ENCODE data around the gene FGD1.

The FGD1 gene

DNA sequence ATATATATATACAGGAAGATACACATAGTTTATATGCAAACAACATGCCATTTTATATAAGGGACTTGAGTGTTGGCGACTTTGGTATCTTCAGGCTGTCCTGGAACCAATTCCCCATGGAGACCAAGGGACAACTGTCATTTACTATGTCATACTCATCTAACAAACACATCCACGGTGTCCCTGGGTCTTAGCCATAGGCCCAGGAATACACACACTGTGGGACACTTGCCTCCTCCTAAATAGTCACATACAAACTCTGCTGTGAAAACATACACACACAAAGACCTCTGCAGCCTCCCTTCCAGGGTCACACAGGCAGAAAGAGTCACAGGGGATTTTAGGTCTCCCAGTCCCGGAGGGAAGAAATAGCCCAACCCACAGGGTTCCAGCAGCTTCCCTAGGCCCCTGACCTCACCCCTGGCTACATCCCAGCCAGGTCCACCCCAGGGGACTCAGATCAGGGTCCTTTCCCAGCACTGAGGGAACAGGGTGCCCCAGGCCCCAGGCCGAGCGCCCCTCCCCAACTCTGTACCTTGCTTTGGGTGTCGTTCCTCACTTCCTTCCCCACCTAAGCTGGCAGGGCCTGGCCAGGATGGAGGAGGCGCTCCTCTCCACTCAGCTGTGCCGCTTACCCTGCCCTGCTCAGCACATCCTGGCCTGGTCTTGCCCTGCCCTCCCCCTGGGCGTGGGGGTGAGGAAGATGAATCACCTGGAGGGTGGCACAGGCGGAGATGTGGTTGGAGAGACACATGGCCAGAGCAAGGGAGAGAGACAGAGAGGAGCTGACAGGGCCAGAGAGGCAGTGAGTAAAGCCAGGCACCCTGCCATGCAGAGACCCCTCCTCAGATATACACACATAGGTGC, 21.8 kb downstream of the FGD1 start:
- no peak for DNase-seq (ENCODE audit: low read depth in 3 of 3)

DNA sequence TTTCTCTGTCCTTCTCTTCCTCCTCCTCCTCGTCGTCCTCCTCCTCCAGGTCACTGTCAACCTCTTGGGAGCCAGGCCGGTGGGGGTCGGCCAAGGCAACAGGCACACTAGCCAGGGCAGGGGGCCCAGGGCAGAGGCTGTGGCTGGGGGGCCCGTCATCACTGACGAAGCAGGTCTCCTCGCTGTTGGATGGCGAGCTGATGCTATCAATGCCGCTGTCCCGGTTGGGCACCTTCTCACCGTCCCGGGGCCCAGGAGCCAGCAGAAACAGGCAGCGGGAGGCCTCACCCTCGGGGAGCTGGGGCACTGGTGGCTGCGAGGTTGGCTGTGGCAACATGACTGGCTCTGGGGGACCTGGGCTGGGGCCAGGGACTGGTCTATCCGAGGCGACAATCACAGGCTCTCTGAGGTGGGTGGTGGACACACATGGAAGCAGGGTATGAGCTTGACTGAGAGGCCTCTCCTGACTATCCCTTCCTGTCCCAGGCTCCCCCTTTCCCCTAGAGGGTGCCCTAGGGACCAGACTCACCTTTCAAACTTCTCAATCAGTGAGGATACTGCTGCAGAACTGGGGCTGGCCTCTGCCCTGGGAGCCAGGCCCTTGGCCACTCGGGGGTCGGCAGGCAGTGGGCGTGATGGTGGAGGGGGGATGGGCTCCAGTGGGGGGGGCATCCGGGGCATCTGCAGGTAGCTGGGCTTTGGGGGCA, 25.8 kb downstream of the FGD1 start:
- DNase-seq (ENCODE audit: low read depth in 3 of 3): no peak

- no peak for DNase-seq (ENCODE audit: low read depth in 3 of 3)
These were observed 43.1 kb downstream of the FGD1 start for GRCh38 chrX:54452920-54453319.

DNA sequence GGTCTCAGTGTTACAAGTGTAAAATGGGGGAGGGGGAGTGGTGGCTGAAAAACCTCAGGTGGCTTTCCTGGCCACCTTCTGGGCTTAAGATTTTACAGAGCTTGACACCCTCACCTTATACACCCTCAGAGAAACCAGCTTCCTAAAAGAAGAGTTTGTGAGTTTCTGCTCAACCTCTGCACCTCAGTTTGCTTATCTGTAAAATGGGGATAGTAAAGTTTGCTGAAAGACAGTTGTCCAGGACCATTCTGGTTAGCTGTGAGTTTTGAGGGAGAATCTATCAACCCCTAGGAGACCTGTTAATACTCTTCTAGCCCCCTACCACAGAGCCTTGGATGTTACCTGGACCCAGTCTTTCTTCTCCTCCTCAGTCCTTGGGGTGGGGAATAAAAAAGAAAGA, 46.1 kb downstream of the FGD1 start:
- DNase-seq (ENCODE audit: low read depth in 3 of 3): no peak

GRCh38 chrX:54447461-54447860, 48.6 kb downstream of the FGD1 start:
- DNase-seq (ENCODE audit: low read depth in 3 of 3): no peak

- DNase-seq (ENCODE audit: low read depth in 3 of 3): no peak
These were observed 50.0 kb downstream of the FGD1 start for GRCh38 chrX:54446084-54446483.

- no peak for DNase-seq (ENCODE audit: low read depth in 3 of 3)
These were observed 51.3 kb downstream of the FGD1 start for GRCh38 chrX:54444752-54445151.

- DNase-seq (ENCODE audit: low read depth in 3 of 3): no peak
These were observed 53.2 kb downstream of the FGD1 start for GRCh38 chrX:54442790-54443189.

- DNase-seq (ENCODE audit: low read depth in 3 of 3): peak; percentile 56 to 70 (median 59)
These were observed 55.8 kb downstream of the FGD1 start, which contains the start of gene TSR2 for GRCh38 chrX:54439960-54440871. TSR2 (plus strand) TSS chrX:54440404; CDS start chrX:54440422, 18 bp downstream.

DNA sequence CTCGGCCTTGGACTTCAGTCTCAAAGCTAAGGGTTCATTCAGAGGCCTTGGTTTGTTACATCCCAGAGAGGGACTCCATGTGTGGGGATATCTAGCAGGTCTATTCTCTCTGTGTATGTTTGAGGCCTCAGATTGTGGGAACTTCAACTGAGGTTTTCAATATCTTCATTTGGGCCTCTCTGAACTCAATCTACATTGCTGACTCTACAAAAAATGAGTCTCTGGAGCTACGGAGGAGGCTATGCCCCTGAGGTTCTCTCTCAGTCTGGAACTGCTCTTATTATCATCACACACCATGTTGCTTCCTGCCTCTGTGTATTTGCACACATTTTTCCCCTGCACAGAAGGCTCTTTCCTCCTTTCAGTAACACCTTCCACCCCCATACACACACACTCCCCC, 60.9 kb downstream of the FGD1 start:
- DNase-seq (ENCODE audit: low read depth in 3 of 3): no peak

- DNase-seq (ENCODE audit: low read depth in 3 of 3): no peak
These were observed 65.5 kb downstream of the FGD1 start for GRCh38 chrX:54430519-54430918.

GRCh38 chrX:54427837-54428424, 68.1 kb downstream of the FGD1 start:
- no peak for DNase-seq (ENCODE audit: low read depth in 3 of 3)

- DNase-seq (ENCODE audit: low read depth in 3 of 3): no peak
These were observed 72.7 kb downstream of the FGD1 start for GRCh38 chrX:54423161-54423888.

GRCh38 chrX:54422168-54422567, 73.9 kb downstream of the FGD1 start:
- DNase-seq (ENCODE audit: low read depth in 3 of 3): no peak

GRCh38 chrX:54419559-54420302, 76.3 kb downstream of the FGD1 start:
- DNase-seq (ENCODE audit: low read depth in 3 of 3): no peak

- DNase-seq (ENCODE audit: low read depth in 3 of 3): no peak
These were observed 79.1 kb downstream of the FGD1 start for GRCh38 chrX:54416965-54417364.

GRCh38 chrX:54415534-54416350, 80.3 kb downstream of the FGD1 start:
- no peak for DNase-seq (ENCODE audit: low read depth in 3 of 3)

GRCh38 chrX:54413753-54414152, 82.3 kb downstream of the FGD1 start:
- no peak for DNase-seq (ENCODE audit: low read depth in 3 of 3)

DNA sequence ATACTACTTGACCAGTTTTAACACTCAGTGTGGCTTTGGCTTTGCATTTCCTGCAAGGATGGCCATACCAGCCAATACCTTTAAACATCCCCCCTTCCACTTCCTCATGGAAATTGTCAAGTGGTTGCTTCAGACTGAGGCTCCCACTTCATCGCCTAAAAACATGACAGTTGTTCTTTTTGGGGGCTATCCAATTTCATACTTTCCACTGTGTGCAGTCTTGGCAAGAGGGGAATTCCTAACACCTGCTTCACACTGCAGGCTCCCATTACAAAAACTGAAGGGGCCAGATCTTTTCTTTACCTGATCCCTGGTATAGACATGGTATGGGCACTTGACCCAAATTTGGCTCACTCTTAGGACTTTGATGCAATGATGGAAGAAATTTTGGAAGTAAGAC, 84.3 kb downstream of the FGD1 start:
- DNase-seq (ENCODE audit: low read depth in 3 of 3): no peak

Measured in stimulated activated CD4-positive, alpha-beta T cell treated with anti-CD3 and anti-CD28 coated beads, TNF-alpha, amount 100 ng/mL, for 24 hours (primary cell).